Diencephalon (tissue), 1 donor: Measurements from ENCODE around the gene FAM133A. TPM values are rescaled to one million over a fixed set of nuclear protein-coding genes. Genes with fewer than 3 reads are reported as not detected.

Experiments
- total RNA-seq: library from RNA; depleted of rRNA; stranded (reverse); fragments of >200 nt; gene quantifications from one replicate; pipeline ENCODE4 v1.2.3, GENCODE V29; 2014

Gene FAM133A
- 4.8 TPM for total RNA-seq

DNA sequence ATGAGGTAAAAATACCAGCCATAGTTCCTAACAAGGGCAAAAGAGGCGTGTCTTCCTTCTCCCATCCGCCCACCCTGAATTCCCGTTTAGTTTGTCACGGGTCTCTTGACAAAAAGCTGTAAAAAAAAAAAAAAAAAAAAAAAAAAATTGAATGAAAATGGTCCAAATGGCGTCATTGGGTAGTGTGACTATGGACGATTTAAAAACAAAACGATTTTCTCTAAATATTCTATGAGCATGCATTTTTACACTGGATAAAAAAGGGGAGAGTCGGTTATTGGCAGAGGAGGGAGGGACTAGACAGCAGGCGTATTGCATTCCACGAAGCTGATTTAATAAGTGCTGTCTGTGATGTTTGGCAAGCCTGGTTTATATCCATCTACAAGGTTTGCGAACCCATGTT, at the start of gene FAM133A:
Gene FAM133A, plus strand, starts transcription at position 338 of the 403 bp plus-strand sequence. CDS start 35,214 bp downstream, outside the sequence.

DNA sequence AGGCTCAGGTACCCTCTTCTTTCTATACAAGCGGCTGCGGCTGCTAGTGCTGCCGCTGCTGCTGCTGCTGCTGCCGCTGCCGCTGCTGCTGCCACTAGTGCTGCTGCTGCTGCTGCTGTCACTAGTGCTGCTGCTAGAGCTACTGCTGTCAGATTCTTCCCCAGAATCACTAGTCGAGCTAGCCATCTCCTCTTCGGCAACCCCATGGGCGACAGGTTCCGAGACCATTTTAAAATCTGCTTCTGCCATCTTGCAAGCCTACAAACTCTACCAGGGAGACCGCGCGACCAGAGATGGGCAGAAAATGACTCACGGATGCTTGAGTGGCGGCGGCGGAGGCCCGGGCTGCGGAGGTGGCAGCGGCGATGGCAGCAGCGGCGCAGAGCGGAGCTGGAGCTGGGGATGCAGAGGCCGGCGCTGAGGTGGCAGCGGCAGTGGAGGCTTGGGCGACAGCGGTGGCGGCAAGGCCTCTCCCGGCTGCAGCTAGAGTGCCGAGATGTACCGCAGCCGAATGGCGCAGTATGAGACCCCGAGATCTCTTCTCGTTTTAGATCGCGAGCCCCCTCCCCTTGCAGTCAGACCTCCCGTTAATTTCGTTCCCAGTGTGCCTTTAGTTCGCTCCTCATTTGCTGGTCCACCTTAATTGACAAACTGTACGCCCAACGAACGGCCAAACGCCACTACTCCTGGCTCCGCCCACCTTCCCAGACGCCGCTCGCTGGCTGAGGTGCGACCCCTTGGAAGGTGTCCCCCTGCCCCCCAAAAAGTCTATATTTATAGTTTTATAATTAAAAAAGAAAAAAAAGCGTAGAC, 744 bp upstream of the FAM133A start, which contains the start of gene NAP1L3:
Gene NAP1L3, minus strand, starts transcription at position 523 of the 813 bp plus-strand sequence. Its CDS starts 274 bp downstream, at position 249.

Other genes with a start within 250 kb of the FAM133A start
- gene NAP1L3, start 628 bp upstream of the FAM133A start, total RNA-seq = 164 TPM